Measurements from ENCODE around the gene MDGA2.
"Not testable (repeated sequence)": the region's sequence is repeated elsewhere in the genome, so short reads cannot be mapped to it uniquely, and the experiment has no call there.

The MDGA2 gene

DNA sequence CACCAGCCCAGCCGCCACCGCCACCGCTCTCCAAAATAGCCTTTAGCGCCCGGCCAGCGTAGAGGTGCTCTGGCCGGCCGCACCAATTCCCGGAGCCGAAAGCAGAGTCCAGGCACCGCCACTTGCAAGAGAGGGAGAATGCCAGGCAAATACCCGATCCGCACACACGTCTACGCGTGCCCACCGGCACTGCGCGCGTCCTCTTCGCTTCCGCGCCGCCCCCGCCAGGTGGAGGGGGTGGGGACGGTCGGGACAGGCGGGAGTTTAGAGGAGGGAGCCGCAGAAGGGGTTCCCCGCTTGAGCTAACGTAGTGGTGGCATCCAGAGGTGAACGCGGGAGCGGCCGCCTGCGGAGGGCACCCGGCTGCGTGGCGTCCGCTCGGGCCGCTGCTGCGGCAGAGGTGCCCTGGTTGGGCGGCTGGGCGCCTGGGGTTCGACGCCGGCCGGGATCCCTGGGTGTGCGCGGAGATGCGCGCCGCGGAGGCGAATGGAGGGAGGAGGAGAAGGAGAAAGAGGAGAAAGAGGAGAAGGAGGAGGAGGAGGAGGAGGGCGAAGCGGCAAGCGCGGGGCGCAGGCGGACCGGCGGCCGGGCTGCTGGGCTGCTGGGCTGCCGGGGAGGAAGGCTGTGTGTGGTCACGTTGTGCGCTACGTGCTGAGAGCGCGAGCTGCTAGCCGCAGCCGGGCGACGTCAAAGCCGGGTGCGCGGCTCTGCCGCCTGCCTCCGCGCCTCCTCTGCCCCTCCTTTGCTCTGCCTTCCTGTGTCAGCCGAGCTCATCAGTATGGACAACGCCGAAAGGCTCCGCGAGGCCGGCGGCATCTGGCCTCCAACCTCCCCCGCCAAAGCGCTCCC is at the start of gene MDGA2:
TSS of gene MDGA2 (minus strand) at position 140 of the 849 bp plus-strand sequence.
- no peak for DNase-seq (ENCODE audit: low read depth)

DNA sequence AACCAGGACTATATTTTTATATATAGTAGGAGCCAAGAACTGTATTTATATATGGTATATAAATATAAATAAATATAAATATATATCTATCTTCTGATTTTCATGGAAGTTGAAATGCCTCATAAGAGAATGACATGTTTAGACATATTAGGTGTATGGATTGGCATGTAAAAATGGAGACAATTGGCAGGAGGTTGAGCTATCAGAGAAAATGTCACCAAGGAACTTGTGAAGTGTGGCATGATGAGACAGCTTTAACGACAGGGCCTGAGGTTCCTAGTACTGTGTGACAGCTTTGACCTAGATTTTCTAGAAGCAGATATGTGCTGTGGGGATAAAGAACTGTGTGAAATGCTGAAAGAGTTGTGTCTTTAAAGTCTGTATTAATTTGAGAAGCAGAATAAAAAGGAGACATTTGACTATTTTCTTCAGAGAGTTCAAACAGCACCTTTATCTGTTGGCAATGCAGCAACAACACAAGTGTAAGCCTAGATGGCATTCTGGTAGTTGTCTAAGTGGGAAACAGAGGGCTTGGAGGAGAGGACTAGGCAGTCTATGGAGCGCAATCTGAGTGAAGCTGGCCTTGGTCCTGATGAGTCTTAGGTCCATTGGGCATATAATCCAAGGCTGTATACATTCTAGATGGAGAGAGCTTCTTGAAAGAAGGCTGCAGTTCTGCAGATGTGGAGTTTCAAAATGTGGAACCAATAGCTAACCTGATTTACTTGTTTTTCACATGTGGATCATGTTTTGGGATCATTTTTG is 47.7 kb upstream of the MDGA2 start:
- no peak for DNase-seq (ENCODE audit: low read depth)

DNA sequence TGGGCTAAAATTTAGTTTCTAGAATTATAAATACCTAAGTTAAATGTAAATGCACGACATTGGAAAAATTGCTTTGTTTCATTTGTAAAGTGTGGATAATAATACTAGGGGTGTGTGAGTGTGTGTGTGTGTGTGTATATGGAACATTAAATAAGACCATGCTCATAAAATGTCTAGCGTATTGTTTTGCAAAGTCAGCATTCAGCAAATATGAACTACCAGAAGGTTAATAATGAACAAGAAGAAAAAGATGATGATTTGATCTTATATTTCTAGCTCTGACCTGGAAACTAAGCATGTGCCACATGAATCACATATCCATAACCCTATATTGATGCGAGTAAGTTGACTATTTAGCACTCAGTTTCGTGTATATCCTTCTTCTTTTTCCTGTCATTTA is 44.9 kb upstream of the MDGA2 start:
- DNase-seq (ENCODE audit: low read depth), result no peak

DNA sequence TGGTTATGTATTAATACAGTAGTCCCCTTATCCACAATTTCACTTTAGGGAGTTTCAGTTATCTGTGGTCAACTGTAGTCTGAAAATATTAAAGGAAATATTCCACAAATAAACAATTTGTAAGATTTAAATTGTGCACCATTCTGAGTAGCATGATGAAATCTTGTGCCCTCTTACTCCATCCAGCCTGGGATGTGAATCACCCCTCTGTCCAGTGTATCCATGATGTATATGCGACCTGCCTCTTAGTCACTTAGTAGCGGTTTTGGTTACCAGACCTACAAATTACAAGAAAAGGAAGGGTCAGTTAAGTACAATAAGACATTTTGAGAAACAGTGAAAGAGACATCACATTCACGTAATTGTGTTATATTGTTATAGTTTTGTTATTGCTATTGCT is 39.9 kb upstream of the MDGA2 start:
- DNase-seq (ENCODE audit: low read depth), result no peak

DNA sequence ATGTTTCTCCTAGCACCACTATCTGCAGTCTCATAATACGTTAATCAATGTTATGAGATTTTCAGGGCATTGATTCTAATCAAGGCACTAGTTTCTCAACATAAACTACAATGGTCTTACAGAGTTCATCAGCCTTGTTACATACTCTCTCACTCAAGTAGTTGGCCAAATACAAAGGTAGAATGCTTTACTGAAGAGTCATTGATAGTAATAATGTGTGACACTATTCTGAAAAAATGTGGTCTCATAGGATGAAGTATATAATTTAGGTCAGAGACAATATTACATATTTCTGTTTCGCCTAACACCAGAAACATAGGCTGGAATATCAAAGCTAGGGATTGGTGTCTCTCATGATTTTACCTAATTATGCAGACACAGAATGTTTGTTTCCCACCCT is 35.2 kb upstream of the MDGA2 start:
- no peak for DNase-seq (ENCODE audit: low read depth)

DNA sequence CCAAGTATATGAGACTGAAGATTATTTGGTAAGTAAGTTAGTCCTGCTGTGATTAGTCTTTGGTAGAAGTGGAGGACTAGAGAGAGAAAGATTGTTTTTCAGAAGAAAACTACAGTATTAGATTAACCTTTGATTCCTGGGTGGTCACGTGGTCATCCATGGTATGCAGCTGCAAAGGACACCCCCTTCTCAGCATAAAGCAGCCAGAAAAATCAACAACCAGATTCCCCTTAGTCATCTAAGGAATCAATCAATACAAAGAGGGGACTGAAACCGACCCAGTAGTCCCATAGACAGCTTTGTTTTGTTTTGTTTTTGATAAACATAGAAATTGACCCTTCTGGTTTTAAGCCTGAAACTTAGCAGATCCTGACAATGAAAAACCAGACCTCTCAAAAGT is 30.3 kb upstream of the MDGA2 start:
- DNase-seq (ENCODE audit: low read depth), result no peak

DNA sequence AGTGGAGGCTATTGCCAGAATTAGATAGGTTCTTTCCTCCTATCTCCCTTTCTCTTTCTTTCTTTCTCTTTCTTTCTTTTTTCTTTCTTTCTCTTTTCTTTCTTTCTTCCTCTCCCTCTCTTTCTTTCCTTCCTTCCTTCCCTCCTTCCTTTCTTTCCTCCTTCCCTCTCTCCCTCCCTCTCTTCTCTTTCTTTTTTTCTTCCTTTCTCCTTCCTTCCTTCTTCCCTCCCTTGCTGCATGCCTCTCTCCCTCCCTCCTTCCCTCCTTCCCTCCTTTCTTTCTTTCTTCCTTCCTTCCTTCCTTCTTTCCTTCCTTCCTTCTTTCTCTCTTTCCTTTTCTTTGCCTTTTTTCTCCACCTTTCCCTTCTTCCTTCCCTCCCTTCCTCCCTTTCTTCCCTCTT is 16.4 kb upstream of the MDGA2 start:
- no peak for DNase-seq (ENCODE audit: low read depth)

DNA sequence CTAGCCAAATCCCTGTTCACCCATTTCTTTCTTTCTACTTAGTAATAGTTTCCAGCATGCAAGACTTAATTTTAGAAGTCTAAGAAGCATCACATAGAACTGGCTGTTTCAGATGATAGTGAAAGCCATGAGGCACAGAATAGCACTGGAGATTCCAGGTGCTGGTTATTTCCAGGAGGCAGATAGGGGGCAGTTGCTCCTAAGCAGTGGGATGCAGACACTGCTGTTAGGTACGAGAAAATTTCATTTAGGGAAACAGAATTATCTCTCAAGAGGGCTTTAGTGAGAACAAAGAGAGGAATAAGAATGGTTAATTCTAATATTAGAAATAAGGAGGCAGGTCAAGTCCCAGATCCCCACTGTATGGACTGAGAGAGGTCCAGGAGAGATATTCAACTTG is 3.6 kb upstream of the MDGA2 start:
- DNase-seq (ENCODE audit: low read depth), result no peak

DNA sequence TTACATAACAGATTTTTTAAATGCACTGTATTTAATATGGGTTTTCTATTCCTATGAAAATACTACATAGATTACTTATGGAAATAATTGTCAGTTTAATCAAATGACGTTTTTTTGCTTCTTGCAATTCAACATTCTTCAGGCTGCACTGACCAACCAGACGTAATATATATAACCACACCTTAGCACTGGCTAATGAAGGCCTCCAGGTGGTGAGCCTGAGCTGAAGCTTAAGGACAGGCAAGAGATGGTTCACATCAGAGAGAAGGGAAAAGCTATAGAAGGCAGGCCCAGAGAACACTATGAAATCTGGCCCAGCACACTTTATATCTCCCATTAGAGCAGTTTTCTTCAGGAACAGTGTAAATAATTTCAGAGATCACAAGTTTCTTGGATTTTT is 2.8 kb upstream of the MDGA2 start:
- DNase-seq (ENCODE audit: low read depth), result no peak

DNA sequence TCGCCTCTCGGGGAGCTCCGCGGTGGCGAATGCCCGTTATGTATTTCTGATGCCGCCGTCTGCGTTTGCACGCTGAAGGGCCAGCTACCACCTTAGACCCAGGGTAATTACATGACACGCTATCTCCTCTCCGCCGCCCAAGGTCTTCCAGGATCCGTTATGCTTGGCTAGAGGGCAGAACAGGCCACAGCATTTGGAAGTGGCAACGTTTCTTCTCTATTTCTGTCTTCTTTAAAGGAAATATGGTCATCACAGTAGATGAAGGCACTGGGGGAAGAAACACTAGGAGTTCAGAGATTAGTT is 861 bp upstream of the MDGA2 start:
- DNase-seq (ENCODE audit: low read depth), result no peak

DNA sequence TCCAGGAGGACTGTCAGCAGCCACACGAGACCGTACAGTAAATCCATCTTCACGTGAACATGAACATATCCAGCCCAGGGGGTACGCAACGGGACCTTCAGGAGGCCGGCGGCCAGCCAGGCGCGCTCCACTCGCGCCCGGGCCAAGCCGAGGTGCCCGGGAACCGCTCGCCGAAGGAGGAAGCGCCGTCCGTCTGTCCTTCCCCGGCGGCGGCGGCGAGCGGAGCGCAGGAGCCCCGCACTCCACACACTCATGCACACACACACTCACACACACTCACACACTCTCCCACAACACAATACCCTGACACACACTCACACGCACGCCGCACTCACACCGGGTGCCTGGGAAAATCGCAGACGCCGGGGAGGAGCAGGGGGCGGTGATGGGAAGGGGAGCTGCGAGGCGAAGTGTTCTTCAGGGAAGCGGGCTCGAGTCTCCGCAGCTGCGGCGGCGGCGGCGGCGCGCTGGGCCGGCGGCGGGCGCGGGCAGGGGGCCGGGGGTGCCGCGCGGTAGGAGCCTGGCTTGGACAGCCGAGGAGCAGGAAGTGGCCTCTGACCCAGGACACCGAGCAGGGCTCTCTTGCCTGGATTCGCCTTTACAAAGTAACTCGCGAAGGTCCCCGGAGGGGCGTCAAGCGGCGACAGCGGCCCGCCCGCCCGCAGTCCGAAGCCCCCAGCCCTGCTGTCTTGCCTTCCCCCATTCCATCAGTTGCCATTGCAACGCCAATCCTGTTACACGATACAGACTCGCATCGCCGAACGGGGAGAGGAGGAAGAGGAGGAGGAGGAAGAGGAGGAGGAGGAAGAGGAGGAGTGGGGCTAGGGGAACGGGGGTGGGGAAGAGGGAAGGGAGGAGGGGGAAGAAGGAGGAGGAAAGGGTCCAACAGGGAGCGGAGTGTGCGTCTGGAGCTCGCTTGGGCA is 601 bp downstream of the MDGA2 start:
- no peak for DNase-seq (ENCODE audit: low read depth)

DNA sequence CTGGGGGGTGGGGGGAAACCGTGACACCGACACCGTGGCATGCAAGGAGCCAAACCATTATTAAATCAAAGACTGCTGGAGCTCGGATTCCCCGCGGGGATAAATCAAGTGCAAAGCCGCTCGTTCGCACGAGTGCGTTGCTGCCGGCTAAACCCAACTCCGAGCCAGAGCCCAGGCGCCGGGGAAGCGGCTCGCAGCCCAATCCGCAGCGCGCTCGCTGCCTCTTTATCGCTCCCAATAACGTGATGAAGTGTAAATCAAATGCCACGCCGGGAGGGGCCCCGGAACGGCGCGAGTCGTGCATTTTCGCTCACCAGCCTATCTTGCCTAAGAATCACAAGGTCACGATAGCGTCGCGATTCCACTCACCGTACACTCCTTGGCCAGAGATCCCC is 1.3 kb downstream of the MDGA2 start:
- DNase-seq (ENCODE audit: low read depth), result no peak

DNA sequence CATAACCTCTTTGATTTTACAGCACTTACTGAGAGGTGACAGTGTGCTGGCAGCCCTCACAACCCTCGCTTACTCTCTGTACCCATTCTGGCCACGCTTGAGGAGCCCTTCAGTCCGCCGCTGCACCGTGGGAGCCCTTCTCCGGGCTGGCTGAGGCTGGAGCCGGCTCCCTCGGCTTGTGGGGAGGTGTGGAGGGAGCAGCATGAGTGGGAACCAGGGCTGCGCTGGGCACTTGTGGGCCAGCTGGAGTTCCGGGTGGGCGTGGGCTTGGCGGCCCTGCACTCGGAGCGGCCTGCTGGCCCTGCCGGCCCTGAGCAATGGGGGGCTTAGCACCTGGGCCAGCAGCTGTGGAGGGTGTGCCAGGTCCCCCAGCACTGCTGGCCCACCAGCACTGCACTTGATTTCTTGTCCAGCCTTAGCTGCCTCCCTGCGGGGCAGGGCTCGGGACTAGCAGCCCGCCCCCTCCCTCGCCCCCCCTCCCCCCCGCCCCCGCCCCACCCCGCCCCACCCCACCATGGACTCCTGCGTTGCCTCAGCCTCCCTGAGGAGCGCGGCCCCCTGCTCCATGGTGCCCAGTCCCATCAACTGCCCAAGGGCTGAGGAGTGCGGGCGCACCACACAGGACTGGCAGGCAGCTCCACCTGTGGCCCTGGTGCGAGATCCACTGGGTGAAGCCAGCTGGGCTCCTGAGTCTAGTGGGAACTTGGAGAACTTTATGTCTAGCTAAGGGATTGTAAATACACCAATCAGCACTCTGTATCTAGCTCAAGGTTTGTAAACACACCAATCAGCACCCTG is 9.9 kb downstream of the MDGA2 start:
- DNase-seq (ENCODE audit: low read depth), result no peak

DNA sequence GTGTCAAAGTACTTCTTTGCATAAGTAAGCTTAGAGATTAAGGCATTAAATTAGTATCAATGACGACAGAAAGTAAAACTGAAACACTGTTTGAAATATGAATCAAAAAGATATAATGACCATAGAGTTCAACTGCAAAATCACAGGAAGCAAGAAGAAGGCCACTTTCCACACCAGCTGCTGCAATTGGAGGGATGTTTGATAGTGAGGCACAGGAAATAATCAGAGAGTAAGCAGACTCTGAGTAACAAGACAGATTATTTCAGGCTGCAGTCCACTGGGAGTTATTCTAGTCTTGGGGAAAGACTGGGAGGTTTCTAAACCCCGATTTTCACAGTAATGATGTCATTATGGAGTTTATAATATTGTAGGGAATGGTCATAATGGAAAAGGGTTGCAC is 12.9 kb downstream of the MDGA2 start:
- no peak for DNase-seq (ENCODE audit: low read depth)

DNA sequence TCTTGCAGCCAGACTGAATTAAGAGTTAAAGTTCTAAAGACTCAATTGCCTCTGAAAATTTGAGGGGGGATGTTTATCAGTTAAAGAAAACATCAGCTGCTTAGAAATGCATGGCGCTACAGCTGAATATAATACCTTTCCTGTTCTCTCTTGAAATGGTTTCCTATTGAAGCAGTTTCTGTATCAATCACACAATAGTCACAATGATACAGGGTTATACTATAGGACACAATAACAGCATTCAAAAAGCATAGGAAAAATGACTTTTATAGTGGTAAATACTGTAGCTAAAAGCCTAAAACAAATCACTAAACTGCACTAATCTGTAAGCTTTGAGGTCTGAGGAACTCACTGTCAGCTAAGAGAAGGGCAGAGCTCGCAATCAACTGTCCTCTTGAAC is 15.2 kb downstream of the MDGA2 start:
- DNase-seq (ENCODE audit: low read depth), result no peak

DNA sequence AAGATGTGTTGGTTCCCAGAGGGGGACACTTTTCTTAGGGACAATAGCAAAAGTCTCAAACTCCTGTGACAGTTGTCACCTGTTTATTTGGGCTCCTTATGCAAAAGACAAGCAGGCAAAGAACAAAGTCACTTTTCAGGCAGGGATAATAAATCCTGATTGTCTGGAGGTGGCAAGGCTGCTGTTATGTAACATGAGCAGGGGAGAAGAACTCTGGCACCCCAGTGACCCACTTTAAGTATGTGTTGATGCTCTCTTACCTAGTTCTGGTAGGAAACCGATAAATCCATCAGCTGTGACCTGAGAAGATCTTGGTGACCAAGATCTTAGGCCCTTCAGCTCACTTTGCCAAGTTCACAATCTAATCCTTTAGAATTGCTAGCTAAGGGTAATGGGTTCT is 17.4 kb downstream of the MDGA2 start:
- DNase-seq (ENCODE audit: low read depth), result no peak

DNA sequence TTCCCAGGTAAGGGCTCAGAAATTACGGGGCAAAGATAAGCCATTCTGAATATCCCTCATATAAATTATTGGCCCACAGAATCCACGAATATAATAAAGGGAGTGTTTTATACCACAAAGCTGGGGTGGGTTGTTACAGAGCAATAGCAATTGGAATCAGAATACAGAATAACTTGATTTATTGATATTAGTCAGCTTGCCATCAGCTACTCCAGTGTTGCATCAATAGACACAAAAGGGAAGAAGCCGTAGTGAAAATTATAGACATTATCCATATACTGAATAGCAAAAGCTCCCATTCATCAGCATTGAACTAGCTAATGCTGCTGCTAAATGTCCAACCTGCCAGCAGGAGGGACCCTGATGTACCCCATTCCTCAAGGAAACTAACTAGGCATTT is 18.3 kb downstream of the MDGA2 start:
- no peak for DNase-seq (ENCODE audit: low read depth)

DNA sequence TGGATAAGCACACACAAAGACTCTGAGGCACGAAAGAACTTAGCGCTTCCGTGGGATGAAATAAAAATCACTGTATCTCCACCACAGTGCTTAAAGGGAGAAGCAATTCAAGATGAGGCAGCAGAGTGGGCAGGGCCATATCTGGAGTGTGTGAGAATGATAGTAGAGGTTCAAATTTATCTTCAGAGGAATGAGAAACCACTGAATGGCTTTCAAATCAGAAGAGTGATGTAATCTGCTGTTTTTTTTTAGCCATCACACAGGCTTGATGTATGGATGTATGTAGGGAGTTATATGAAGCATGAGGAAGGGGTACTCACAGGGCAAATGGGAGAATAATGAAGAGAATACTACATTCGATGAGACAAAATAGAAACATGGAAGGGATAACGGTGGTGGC is 24.1 kb downstream of the MDGA2 start:
- no peak for DNase-seq (ENCODE audit: low read depth)

DNA sequence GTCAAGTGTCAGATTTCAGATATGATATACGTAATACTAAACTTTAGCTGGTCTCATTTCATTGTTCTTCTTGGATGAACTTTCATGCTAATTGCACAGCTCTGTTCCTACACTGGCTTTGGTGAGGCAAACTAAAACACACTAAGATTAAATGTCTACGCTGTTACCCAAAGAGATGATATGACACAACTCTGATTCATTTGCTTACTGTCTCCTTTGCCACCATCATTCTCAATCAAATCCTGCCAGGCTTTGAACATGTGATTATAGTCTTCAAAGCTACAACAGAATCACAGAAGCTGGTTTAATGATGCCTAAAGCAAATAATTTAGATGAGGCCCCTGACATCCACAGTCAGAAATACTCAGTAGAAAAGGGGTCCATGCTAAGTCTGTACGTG is 37.7 kb downstream of the MDGA2 start:
- no peak for DNase-seq (ENCODE audit: low read depth)

DNA sequence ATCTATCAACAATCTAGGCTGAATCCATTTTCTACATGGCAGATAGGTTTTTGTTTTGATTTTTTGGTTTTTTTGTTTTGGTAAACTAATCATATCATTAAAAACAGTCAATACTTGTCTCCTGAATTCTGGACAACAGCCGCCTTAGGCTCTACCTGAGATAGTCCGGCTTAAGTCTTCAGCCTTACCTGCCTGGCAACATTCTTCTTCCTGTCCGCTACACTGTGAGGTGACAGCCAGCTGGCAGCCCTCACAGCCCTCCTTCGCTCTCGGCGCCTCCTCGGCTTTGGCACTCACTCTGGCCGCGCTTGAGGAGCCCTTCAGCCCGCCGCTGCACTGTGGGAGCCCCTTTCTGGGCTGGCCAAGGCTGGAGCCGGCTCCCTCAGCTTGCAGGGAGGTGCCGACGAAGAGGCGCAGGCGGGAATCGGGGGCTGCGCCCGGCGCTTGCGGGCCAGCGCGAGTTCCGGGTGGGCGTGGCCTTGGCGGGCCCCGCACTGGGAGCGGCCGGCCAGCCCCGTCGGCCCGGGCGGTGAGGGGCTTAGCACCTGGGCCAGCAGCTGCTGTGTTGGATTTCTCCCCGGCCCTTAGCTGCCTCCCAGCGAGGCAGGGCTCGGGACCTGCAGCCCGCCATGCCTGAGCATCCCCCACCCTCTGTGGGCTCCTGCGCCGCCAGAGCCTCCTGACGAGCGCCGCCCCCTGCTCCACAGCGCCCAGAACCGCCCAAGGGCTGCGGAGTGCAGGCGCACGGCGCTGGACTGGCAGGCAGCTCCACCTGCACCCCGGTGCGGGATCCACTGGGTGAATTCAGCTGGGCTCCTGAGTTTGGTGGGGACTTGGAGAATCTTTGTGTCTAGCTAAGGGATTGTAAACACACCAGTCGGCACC is 49.0 kb downstream of the MDGA2 start:
- DNase-seq (ENCODE audit: low read depth), result no peak

DNA sequence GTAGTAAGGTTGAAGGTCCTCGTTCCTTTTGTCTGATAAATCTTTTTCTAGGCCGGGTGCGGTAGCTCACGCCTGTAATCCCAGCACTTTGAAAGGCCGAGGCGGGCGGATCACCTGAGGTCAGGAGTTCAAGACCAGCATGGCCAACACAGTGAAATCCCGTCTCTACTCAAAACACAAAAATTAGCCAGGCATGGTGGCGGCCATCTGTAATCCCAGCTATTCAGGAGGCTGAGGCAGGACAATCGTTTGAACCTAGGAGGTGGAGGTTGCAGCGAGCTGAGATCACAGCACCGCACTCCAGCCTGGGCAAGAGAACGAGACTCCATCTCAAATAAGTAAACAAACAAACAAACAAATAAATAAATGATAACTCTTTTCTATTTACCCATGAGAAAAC is 51.3 kb downstream of the MDGA2 start:
- DNase-seq (ENCODE audit: low read depth), result not testable (repeated sequence)

Data from activated T-cell treated with anti-CD3 and anti-CD28 coated beads for 24 hours (primary cell).